Neural cell (in vitro differentiated cells): ENCODE measurements around the gene ETNK2. TPM values are rescaled to one million over a fixed set of nuclear protein-coding genes. Genes with fewer than 3 reads are reported as not detected.

Experiments used
- H2AFZ ChIP-seq: fragments of 200-600, 300-800 bp; sonication (generic), shearing (Covaris generic); 2 replicates; pipeline ENCODE4 v1.6.0; 2014; ENCODE audit warnings: low read depth, mild to moderate bottlenecking, antibody characterized with exemption, low read length, moderate library complexity
- H3F3A ChIP-seq: fragments of 200-600 bp; shearing (Covaris generic); 2 replicates; pipeline ENCODE4 v1.6.1; 2016; ENCODE audit warnings: mild to moderate bottlenecking, moderate library complexity, mixed read lengths, antibody characterized with exemption, low read length; ENCODE audit not compliant: insufficient read depth, poor library complexity, severe bottlenecking
- H3K27ac ChIP-seq: fragments of 200-600, 300-800 bp; sonication (generic), shearing (Covaris generic); 2 replicates; pipeline ENCODE4 v1.5.1; 2014; ENCODE audit warnings: mild to moderate bottlenecking, low read length, moderate library complexity
- H3K27me3 ChIP-seq: fragments of 300-800, 200-600 bp; sonication (generic), shearing (Covaris generic); 2 replicates; pipeline ENCODE4 v1.6.0; 2014; ENCODE audit warnings: mild to moderate bottlenecking, low read depth, low read length, moderate library complexity; ENCODE audit not compliant: insufficient read depth
- H3K36me3 ChIP-seq: fragments of 300-800, 200-600 bp; sonication (generic), shearing (Covaris generic); 2 replicates; pipeline ENCODE4 v1.5.1; 2014; ENCODE audit warnings: mild to moderate bottlenecking, antibody characterized with exemption, low read length, moderate library complexity; ENCODE audit not compliant: insufficient read depth
- H3K4me2 ChIP-seq: fragments of 300-800, 200-600 bp; sonication (generic), shearing (Covaris generic); 2 replicates; pipeline ENCODE4 v1.6.0; 2014; ENCODE audit warnings: mild to moderate bottlenecking, low read length
- H3K4me3 ChIP-seq: fragments of 300-800, 200-600 bp; sonication (generic), shearing (Covaris generic); 2 replicates; pipeline ENCODE4 v1.5.1; 2014; ENCODE audit warnings: mild to moderate bottlenecking, low read length, moderate library complexity
- H3K79me2 ChIP-seq: fragments of 200-600 bp; shearing (Covaris generic); replicated peaks from 2 replicates; pipeline ENCODE4 v1.6.0; 2014; ENCODE audit warnings: mild to moderate bottlenecking, low read length, moderate library complexity; ENCODE audit not compliant: insufficient read depth
- H3K9ac ChIP-seq: fragments of 300-800, 200-600 bp; sonication (generic), shearing (Covaris generic); 2 replicates; pipeline ENCODE4 v1.6.1; 2016; ENCODE audit warnings: mild to moderate bottlenecking, low read length, mixed read lengths
- H3K9me2 ChIP-seq: fragments of 200-600 bp; shearing (Covaris generic); 2 replicates; pipeline ENCODE4 v1.6.1; 2016; ENCODE audit warnings: mild to moderate bottlenecking, low read length, mixed read lengths; ENCODE audit not compliant: insufficient read depth
- H3K9me3 ChIP-seq: fragments of 200-600, 300-800 bp; sonication (generic), shearing (Covaris generic); 2 replicates; pipeline ENCODE4 v1.6.1; 2016; ENCODE audit warnings: mild to moderate bottlenecking, mixed run types, low read length, moderate library complexity, mixed read lengths
- H4K20me1 ChIP-seq: fragments of 200-600 bp; shearing (Covaris generic); 2 replicates; pipeline ENCODE4 v1.6.1; 2016; ENCODE audit warnings: mild to moderate bottlenecking, mixed run types; ENCODE audit not compliant: insufficient read depth
- CTCF ChIP-seq: fragments of 450-650 bp; IDR thresholded peaks from 2 replicates; pipeline ENCODE4 v1.5.1; 2014; ENCODE audit warnings: antibody characterized with exemption, mild to moderate bottlenecking, moderate library complexity; ENCODE audit not compliant: poor library complexity, severe bottlenecking
- EP300 ChIP-seq: fragments of 450-650 bp; conservative IDR thresholded peaks from 2 replicates; pipeline ENCODE4 v1.6.1; 2014; ENCODE audit warnings: antibody characterized with exemption, mild to moderate bottlenecking, moderate library complexity; ENCODE audit not compliant: poor library complexity, severe bottlenecking
- EZH2 ChIP-seq: fragments of 200-600, 300-800 bp; shearing (Covaris generic), sonication (generic); IDR thresholded peaks from 2 replicates; pipeline ENCODE4 v1.6.1; 2014; ENCODE audit warnings: antibody characterized with exemption, low read length, borderline replicate concordance, mild to moderate bottlenecking; ENCODE audit not compliant: insufficient read depth, poor library complexity, severe bottlenecking
- MXI1 ChIP-seq: fragments of 450-650 bp; conservative IDR thresholded peaks from 2 replicates; pipeline ENCODE4 v1.6.1; 2014; ENCODE audit warnings: antibody characterized with exemption, mild to moderate bottlenecking; ENCODE audit not compliant: poor library complexity, severe bottlenecking
- POLR2AphosphoS5 ChIP-seq: IDR thresholded peaks from 2 replicates; pipeline ENCODE4 v1.6.1; 2012
- RAD21 ChIP-seq: fragments of 450-650 bp; conservative IDR thresholded peaks from 2 replicates; pipeline ENCODE4 v1.6.1; 2014; ENCODE audit warnings: antibody characterized with exemption, mild to moderate bottlenecking, moderate library complexity
- REST ChIP-seq: IDR thresholded peaks from 2 replicates; pipeline ENCODE4 v1.6.1; 2012; ENCODE audit warnings: borderline replicate concordance
- SMC3 ChIP-seq: fragments of 450-650 bp; conservative IDR thresholded peaks from 2 replicates; pipeline ENCODE4 v1.6.1; 2014; ENCODE audit warnings: antibody characterized with exemption, mild to moderate bottlenecking, moderate library complexity; ENCODE audit not compliant: poor library complexity
- TAF1 ChIP-seq: IDR thresholded peaks from 2 replicates; pipeline ENCODE4 v1.6.1; 2012; ENCODE audit warnings: low read depth
- polyA plus RNA-seq: library from polyadenylated mRNA; depleted of rRNA; stranded (reverse); fragments of >200 nt; gene quantifications from 2 replicates; pipeline ENCODE4 v1.2.3, GENCODE V29; 2014

ETNK2 gene
- polyA plus RNA-seq, 1 donor from 2014 or later: 26.7 TPM

GRCh38 chr1:204094856-204095634 is 56.8 kb downstream of the ETNK2 start:
- Histone ChIP-seq H3K9me3 (no peaks in the 10 kb centered on the region), H3K27ac (no peak overlapping the region), H2AFZ (no peak overlapping the region), H4K20me1 (no peaks in the 10 kb centered on the region), H3K4me3 (no peak overlapping the region), H3K9ac (no peak overlapping the region), H3K79me2 (no peaks in the 10 kb centered on the region), H3K36me3 (no peaks in the 10 kb centered on the region), H3K9me2 (no peaks in the 10 kb centered on the region), H3K4me2 (no peak overlapping the region), H3K27me3 (no peaks in the 10 kb centered on the region), H3F3A (no peaks in the 10 kb centered on the region)
- no peak for TF ChIP-seq CTCF
- no peak for TF ChIP-seq POLR2AphosphoS5
- TF ChIP-seq REST: no peak
- TF ChIP-seq EZH2: no peak
- TF ChIP-seq TAF1: no peak
- TF ChIP-seq SMC3: no peak
- no peak for TF ChIP-seq RAD21
- no peak for TF ChIP-seq MXI1
- TF ChIP-seq EP300: no peak

- H3K27ac ChIP-seq: no peak overlapping the region
- no peaks in the 10 kb centered on the region for H3F3A ChIP-seq
- H3K4me3 ChIP-seq: no peak overlapping the region
- H4K20me1 ChIP-seq: no peaks in the 10 kb centered on the region
- no peaks in the 10 kb centered on the region for H3K9me3 ChIP-seq
- TF ChIP-seq RAD21 (no peak), TAF1 (no peak), REST (no peak), MXI1 (no peak), POLR2AphosphoS5 (no peak), EP300 (no peak), EZH2 (no peak), CTCF (no peak), SMC3 (no peak)
- H3K27me3 ChIP-seq: no peaks in the 10 kb centered on the region
- H3K36me3 ChIP-seq: no peaks in the 10 kb centered on the region
- H3K79me2 ChIP-seq: no peaks in the 10 kb centered on the region
- no peaks in the 10 kb centered on the region for H3K9me2 ChIP-seq
- no peak overlapping the region for H3K9ac ChIP-seq
- no peak overlapping the region for H3K4me2 ChIP-seq
- no peak overlapping the region for H2AFZ ChIP-seq
Measured at GRCh38 chr1:204094313-204094729, 57.5 kb downstream of the ETNK2 start.
